CD14-positive monocyte (primary cell): ENCODE measurements around the gene TRIM60. TPM values are rescaled to one million over a fixed set of nuclear protein-coding genes. Genes with fewer than 3 reads are reported as not detected.
A peak's percentile ranks its signal among the peaks of the same experiment; 100 is the strongest.
"Not testable (repeated sequence)": the region's sequence is repeated elsewhere in the genome, so short reads cannot be mapped to it uniquely, and the experiment has no call there.

Experiments
- DNase-seq, 3 donors: peaks; one replicate each; pipeline ENCODE4 v3.0.0-alpha.2; 2011 to 2022
- H2AFZ ChIP-seq: 2 replicates; pipeline ENCODE4 v1.6.0; 2012; ENCODE audit warnings: mild to moderate bottlenecking, low read depth, low read length, inconsistent platforms; ENCODE audit not compliant: insufficient read depth, poor library complexity, severe bottlenecking
- H3K27ac ChIP-seq, 2 donors: 1 replicate in 1 of 2; 2 replicates in 1 of 2; pipeline ENCODE4 v1.5.1; 2012 to 2013; ENCODE audit warnings: low read length in 2 of 2, control low read depth in 1 of 2, inconsistent platforms in 1 of 2, low read depth in 1 of 2, mild to moderate bottlenecking in 1 of 2
- H3K27me3 ChIP-seq, 2 donors: one replicate each; pipeline versions ENCODE4 v1.6.0 to v1.6.1; 2011 to 2013; ENCODE audit warnings: low read length in 2 of 2; ENCODE audit not compliant: control insufficient read depth in 2 of 2, insufficient read depth in 2 of 2
- H3K36me3 ChIP-seq, 2 donors: replicated peaks in 1 of 2; 1 replicate in 1 of 2; 2 replicates in 1 of 2; pipeline versions ENCODE4 v1.5.1 to v1.6.1; 2012 to 2013; ENCODE audit warnings: low read length in 2 of 2, control low read depth in 1 of 2, inconsistent platforms in 1 of 2, mild to moderate bottlenecking in 1 of 2; ENCODE audit not compliant: insufficient read depth in 2 of 2, control insufficient read depth in 1 of 2
- H3K4me1 ChIP-seq, 2 donors: 1 replicate in 1 of 2; 2 replicates in 1 of 2; pipeline versions ENCODE4 v1.5.1 to v1.6.1; 2012 to 2013; ENCODE audit warnings: low read length in 2 of 2, control low read depth in 1 of 2, inconsistent platforms in 1 of 2, mild to moderate bottlenecking in 1 of 2, moderate library complexity in 1 of 2; ENCODE audit not compliant: insufficient read depth in 2 of 2, control insufficient read depth in 1 of 2
- H3K4me2 ChIP-seq: replicated peaks from 2 replicates; pipeline ENCODE3; 2012; ENCODE audit warnings: low read length, moderate library complexity, mild to moderate bottlenecking; ENCODE audit not compliant: poor library complexity, severe bottlenecking; ENCODE audit errors: extremely low read depth
- H3K4me3 ChIP-seq, 3 experiments: fragments of 200-600 bp in 1 of 3; sonication (generic) in 1 of 3; replicated peaks in 1 of 3; 1 replicate in 2 of 3; 2 replicates in 1 of 3; pipeline ENCODE4 v1.5.1; 2011 to 2013; ENCODE audit warnings: low read length in 3 of 3, mild to moderate bottlenecking in 3 of 3, control low read depth in 2 of 3, low read depth in 2 of 3, inconsistent platforms in 1 of 3, moderate library complexity in 1 of 3
- H3K79me2 ChIP-seq: 2 replicates; pipeline ENCODE4 v1.6.0; 2012; ENCODE audit warnings: mild to moderate bottlenecking, control low read depth, inconsistent platforms, low read length, moderate library complexity; ENCODE audit not compliant: insufficient read depth
- H3K9ac ChIP-seq: 2 replicates; pipeline ENCODE4 v1.6.0; 2017; ENCODE audit warnings: low read length, mild to moderate bottlenecking; ENCODE audit not compliant: insufficient read depth, poor library complexity, severe bottlenecking
- H3K9me3 ChIP-seq, 2 donors: replicated peaks in 1 of 2; 1 replicate in 1 of 2; 2 replicates in 1 of 2; pipeline versions ENCODE4 v1.5.1 to v1.6.1; 2012 to 2013; ENCODE audit warnings: low read length in 2 of 2, control low read depth in 1 of 2; ENCODE audit not compliant: control insufficient read depth in 1 of 2, insufficient read depth in 1 of 2
- H4K20me1 ChIP-seq: 2 replicates; pipeline ENCODE4 v1.6.0; 2012; ENCODE audit warnings: mild to moderate bottlenecking, low read length, control low read depth, moderate library complexity; ENCODE audit not compliant: insufficient read depth
- H3K27ac Mint-ChIP-seq, 7 donors: one replicate each; pipeline ENCODE4 v1.8.0; 2020; ENCODE audit warnings: mild to moderate bottlenecking in 7 of 7, mixed read lengths in 7 of 7, moderate library complexity in 6 of 7, inconsistent platforms in 2 of 7
- H3K27me3 Mint-ChIP-seq, 3 donors: one replicate each; pipeline ENCODE4 v1.8.0; 2021 to 2022; ENCODE audit warnings: low read depth in 3 of 3, mild to moderate bottlenecking in 3 of 3, mixed read lengths in 3 of 3, moderate library complexity in 3 of 3, inconsistent platforms in 1 of 3
- H3K36me3 Mint-ChIP-seq, 2 donors: one replicate each; pipeline ENCODE4 v1.8.0; 2020; ENCODE audit warnings: mixed read lengths in 2 of 2, inconsistent platforms in 1 of 2, mild to moderate bottlenecking in 1 of 2
- H3K4me1 Mint-ChIP-seq: one replicate; pipeline ENCODE4 v1.8.0; 2020; ENCODE audit warnings: mild to moderate bottlenecking, mixed read lengths
- H3K4me3 Mint-ChIP-seq, 2 donors: one replicate each; pipeline ENCODE4 v1.8.0; 2020; ENCODE audit warnings: mild to moderate bottlenecking in 2 of 2, mixed read lengths in 2 of 2, moderate library complexity in 1 of 2
- H3K9me3 Mint-ChIP-seq, 7 donors: one replicate each; pipeline ENCODE4 v1.8.0; 2020 to 2022; ENCODE audit warnings: mixed read lengths in 7 of 7, mild to moderate bottlenecking in 6 of 7, moderate library complexity in 6 of 7, inconsistent platforms in 2 of 7
- WGBS: methylation state at CpG from one replicate; pipeline ENCODE4 v1.1.5; 2013; ENCODE audit warnings: missing lambda C conversion rate; ENCODE audit not compliant: insufficient coverage; 5-methylcytosine and 5-hydroxymethylcytosine counted together
- intact Hi-C, 2 donors: fragments of 100-400 bp; cut with micrococcal nuclease; formaldehyde crosslinking; loops; one replicate each; pipeline versions ENCODE4 v1.15.0 to v1.15.1; 2023
- polyA minus RNA-seq: library from RNA; depleted of rRNA, polyadenylated mRNA; stranded (reverse); fragments of >200 nt; gene quantifications from 2 replicates; pipeline ENCODE4 v1.2.3, GENCODE V29; 2012
- polyA plus RNA-seq, 3 donors: library from polyadenylated mRNA; depleted of rRNA in 1 of 3; unstranded in 2 of 3; stranded (reverse) in 1 of 3; fragments of 300-500 nt in 2 of 3; fragments of >200 nt in 1 of 3; fragmentation: Illumina TruSeq in 2 of 3; gene quantifications; 1 replicate in 2 of 3; 2 replicates in 1 of 3; pipeline ENCODE4 v1.2.3, GENCODE V29; 2012 to 2021
- total RNA-seq, 12 experiments: library from RNA in 1 of 12; stranded (reverse) in 1 of 12; fragments of 120-200 nt in 1 of 12; gene quantifications; one replicate each; pipeline ENCODE4 v1.2.4 and lab custom pipeline; 2013 to 2026; ENCODE audit warnings: mixed read lengths in 6 of 12, inconsistent platforms in 1 of 12
- TF ChIP-seq, protein P1 (sequence below): fragments of 200-600 bp; IDR thresholded peaks from one replicate; pipeline ENCODE4 v1.8.0; 2022; ENCODE audit warnings: antibody characterized with exemption, mild to moderate bottlenecking

Gene TRIM60
- total RNA-seq (2013) = not detected
- polyA plus RNA-seq = not detected
- not detected in 2 replicates for polyA minus RNA-seq
- total RNA-seq (lab: John Stamatoyannopoulos, UW) = 0 to 1.2 (median 0) reads per million in 11 experiments

DNA sequence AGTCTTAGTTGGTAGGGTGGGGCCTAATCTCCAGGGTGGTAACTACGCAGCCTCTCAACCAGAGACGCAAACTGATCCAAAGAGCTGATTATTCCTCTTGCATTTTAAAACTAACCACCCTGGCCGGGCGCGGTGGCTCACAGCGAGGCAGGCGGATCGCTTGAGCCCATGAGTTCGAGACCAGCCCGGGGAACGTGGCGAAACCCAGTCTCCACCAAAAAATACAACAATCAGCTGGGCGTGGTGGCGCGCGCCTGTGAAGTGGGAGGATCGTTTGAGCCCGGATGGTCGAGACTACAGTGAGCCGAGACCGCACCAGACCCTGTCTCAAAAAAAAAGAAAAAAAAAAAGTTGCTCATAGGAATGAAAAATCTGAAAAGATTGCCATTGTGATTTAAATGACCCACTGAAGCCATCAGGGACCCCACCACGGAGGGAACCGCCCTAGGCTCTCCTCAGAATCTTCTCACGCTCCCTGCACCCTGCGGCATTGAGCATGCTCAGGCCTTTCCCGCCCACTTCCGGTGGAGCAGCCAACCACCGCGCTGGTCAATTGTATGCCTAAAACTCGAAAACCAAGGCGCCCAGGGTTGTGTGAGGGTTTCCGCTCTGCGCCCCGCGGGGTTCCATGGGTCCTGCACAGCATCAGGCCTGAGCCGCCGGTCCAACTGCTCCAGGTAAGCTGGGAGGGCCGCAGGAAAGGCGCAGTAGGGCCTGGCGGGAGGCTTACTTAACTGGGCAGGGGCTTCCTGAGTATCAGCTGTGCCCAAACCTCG lies at the start of gene TRIM60:
TSS of gene TRIM60 (plus strand) at position 564 of the 776 bp plus-strand sequence. CDS start 8,074 bp downstream, outside the sequence.
- Mint-ChIP-seq H3K4me3 (no peak within 1 kb of the TSS), H3K9me3 (peaks cover 4 to 27% (median 17%) of the 10 kb centered on the region in 7 donors), H3K36me3 (no peaks in the 10 kb centered on the region), H3K4me1 (no peaks in the 10 kb centered on the region), H3K27ac (peak within 1 kb of the TSS in 1 of 7 donors; percentile 72), H3K27me3 (peaks cover 0 to 9% (median 4%) of the 10 kb centered on the region in 3 donors)
- Histone ChIP-seq H3K4me1 (no peaks in the 10 kb centered on the region), H3K4me2 (no peak within 1 kb of the TSS), H3K27me3 (no peaks in the 10 kb centered on the region), H2AFZ (no peak within 1 kb of the TSS), H3K9me3 (peaks cover 8 to 18% of the 10 kb centered on the region in 2 donors), H3K36me3 (no peaks in the 10 kb centered on the region), H3K27ac (no peak within 1 kb of the TSS), H4K20me1 (no peaks in the 10 kb centered on the region), H3K9ac (no peak within 1 kb of the TSS), H3K4me3 (no peak within 1 kb of the TSS), H3K79me2 (no peaks in the 10 kb centered on the region)
- 94% methylated on average over 23 of the region's 41 CpGs for WGBS
- TF ChIP-seq, protein P1, sequence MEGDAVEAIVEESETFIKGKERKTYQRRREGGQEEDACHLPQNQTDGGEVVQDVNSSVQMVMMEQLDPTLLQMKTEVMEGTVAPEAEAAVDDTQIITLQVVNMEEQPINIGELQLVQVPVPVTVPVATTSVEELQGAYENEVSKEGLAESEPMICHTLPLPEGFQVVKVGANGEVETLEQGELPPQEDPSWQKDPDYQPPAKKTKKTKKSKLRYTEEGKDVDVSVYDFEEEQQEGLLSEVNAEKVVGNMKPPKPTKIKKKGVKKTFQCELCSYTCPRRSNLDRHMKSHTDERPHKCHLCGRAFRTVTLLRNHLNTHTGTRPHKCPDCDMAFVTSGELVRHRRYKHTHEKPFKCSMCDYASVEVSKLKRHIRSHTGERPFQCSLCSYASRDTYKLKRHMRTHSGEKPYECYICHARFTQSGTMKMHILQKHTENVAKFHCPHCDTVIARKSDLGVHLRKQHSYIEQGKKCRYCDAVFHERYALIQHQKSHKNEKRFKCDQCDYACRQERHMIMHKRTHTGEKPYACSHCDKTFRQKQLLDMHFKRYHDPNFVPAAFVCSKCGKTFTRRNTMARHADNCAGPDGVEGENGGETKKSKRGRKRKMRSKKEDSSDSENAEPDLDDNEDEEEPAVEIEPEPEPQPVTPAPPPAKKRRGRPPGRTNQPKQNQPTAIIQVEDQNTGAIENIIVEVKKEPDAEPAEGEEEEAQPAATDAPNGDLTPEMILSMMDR = no peak
- intact Hi-C loops = no loop called here
- no peak for DNase-seq

DNA sequence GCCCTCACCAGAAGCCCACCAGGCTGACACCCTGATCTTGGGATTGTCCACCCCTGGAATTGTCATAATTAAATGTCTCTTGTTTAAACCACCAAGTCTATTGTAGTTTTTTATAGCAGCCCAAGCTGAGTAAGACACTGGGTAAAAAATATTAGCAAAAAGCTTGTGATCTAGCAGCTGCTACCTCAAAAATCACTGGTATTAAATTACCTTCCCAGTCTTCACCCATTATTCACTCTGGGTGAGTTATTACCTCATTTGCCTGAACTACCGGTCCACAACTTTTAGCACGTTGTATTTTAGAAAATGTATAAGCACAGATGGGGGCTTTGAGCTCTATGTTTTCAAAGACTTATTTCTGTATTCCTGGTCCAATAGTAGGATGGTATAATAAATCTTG lies 42.3 kb upstream of the TRIM60 start:
- H4K20me1 ChIP-seq = no peaks in the 10 kb centered on the region
- no peaks in the 10 kb centered on the region for H3K79me2 ChIP-seq
- no peak overlapping the region for H3K4me2 ChIP-seq
- no peak overlapping the region for H3K27ac Mint-ChIP-seq
- H3K4me1 ChIP-seq = no peaks in the 10 kb centered on the region
- H3K4me3 ChIP-seq = no peak overlapping the region
- TF ChIP-seq, protein P1 = no peak
- no peak overlapping the region for H3K9ac ChIP-seq
- H3K36me3 Mint-ChIP-seq = no peaks in the 10 kb centered on the region
- no CpG with 5 or more reads among the region's 2 CpGs for WGBS
- peaks cover 0 to 7% (median 0%) of the 10 kb centered on the region in 3 donors for H3K27me3 Mint-ChIP-seq
- H3K4me3 Mint-ChIP-seq = no peak overlapping the region
- intact Hi-C loops = no loop called here
- H3K27ac ChIP-seq = no peak overlapping the region
- peaks cover 0 to 3% of the 10 kb centered on the region in 2 donors for H3K9me3 ChIP-seq
- DNase-seq = no peak
- H3K36me3 ChIP-seq = no peaks in the 10 kb centered on the region
- no peak overlapping the region for H2AFZ ChIP-seq
- peaks cover 0 to 10% (median 5%) of the 10 kb centered on the region in 7 donors for H3K9me3 Mint-ChIP-seq
- no peaks in the 10 kb centered on the region for H3K4me1 Mint-ChIP-seq
- no peaks in the 10 kb centered on the region for H3K27me3 ChIP-seq

DNA sequence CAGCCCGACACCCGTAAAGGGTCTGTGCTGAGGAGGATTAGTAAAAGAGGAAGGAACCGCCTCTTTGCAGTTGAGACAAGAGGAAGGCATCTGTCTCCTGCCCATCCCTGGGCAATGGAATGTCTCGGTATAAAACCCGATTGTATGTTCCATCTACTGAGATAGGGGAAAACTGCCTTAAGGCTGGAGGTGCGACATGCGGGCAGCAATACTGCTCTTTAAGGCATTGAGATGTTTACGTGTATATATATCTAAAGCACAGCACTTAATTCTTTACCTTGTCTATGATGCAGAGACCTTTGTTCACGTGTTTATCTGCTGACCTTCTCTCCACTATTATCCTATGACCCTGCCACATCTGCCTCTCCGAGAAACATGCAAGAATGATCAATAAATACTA lies 41.0 kb upstream of the TRIM60 start:
- H3K36me3 ChIP-seq, H3K4me2 ChIP-seq, H3K27me3 ChIP-seq, H3K9me3 Mint-ChIP-seq, H3K27ac ChIP-seq, H3K9me3 ChIP-seq, H3K36me3 Mint-ChIP-seq, intact Hi-C loops, H3K27me3 Mint-ChIP-seq, H3K79me2 ChIP-seq, H3K4me3 Mint-ChIP-seq, DNase-seq, H3K4me1 Mint-ChIP-seq, H3K4me3 ChIP-seq, H2AFZ ChIP-seq, H3K9ac ChIP-seq, H4K20me1 ChIP-seq, H3K4me1 ChIP-seq: not testable (repeated sequence)
- peak overlapping the region in 1 of 7 donors; percentile 36 for H3K27ac Mint-ChIP-seq
- WGBS = 87% methylated on average over 4 of the region's 10 CpGs
